GM23248 (cell line): ENCODE data around the gene CEBPB. TPM values are rescaled to one million over a fixed set of nuclear protein-coding genes. Genes with fewer than 3 reads are reported as not detected.

Experiments
- DNase-seq: peaks from one replicate; pipeline ENCODE4 v3.0.0-alpha.2; 2015
- H2AFZ ChIP-seq: fragments of 200-600 bp; sonication (generic); 2 replicates; pipeline ENCODE4 v1.6.1; 2016; ENCODE audit warnings: antibody characterized with exemption
- H3F3A ChIP-seq: fragments of 200-600 bp; sonication (generic); 2 replicates; pipeline ENCODE4 v1.6.1; 2016; ENCODE audit warnings: mild to moderate bottlenecking, antibody characterized with exemption, mixed run types; ENCODE audit not compliant: insufficient read depth
- H3K27ac ChIP-seq: fragments of 200-600 bp; sonication (generic); 2 replicates; pipeline ENCODE4 v1.5.1; 2016; ENCODE audit warnings: mild to moderate bottlenecking
- H3K27me3 ChIP-seq: fragments of 200-600 bp; sonication (generic); replicated peaks from 2 replicates; pipeline ENCODE4 v1.6.1; 2016; ENCODE audit warnings: mild to moderate bottlenecking; ENCODE audit not compliant: insufficient read depth
- H3K36me3 ChIP-seq: fragments of 200-600 bp; sonication (generic); 2 replicates; pipeline ENCODE4 v1.6.1; 2016; ENCODE audit warnings: low read depth, mild to moderate bottlenecking
- H3K4me1 ChIP-seq: fragments of 200-600 bp; sonication (generic); 2 replicates; pipeline ENCODE4 v1.6.1; 2016; ENCODE audit warnings: mild to moderate bottlenecking; ENCODE audit not compliant: insufficient read depth
- H3K4me2 ChIP-seq: fragments of 200-600 bp; sonication (generic); one replicate; pipeline ENCODE4 v1.6.1; 2016; ENCODE audit warnings: mild to moderate bottlenecking; ENCODE audit not compliant: unreplicated experiment
- H3K4me3 ChIP-seq: fragments of 200-600 bp; sonication (generic); 2 replicates; pipeline ENCODE4 v1.5.1; 2016; ENCODE audit warnings: mild to moderate bottlenecking
- H3K79me2 ChIP-seq: fragments of 200-600 bp; sonication (generic); 2 replicates; pipeline ENCODE4 v1.6.1; 2016; ENCODE audit warnings: mild to moderate bottlenecking; ENCODE audit not compliant: insufficient read depth
- H3K9ac ChIP-seq: fragments of 200-600 bp; sonication (generic); 2 replicates; pipeline ENCODE4 v1.6.1; 2016; ENCODE audit warnings: mild to moderate bottlenecking
- H3K9me2 ChIP-seq: fragments of 200-600 bp; sonication (generic); 2 replicates; pipeline ENCODE4 v1.6.1; 2016; ENCODE audit warnings: mixed run types, mild to moderate bottlenecking, moderate library complexity; ENCODE audit not compliant: insufficient read depth
- H3K9me3 ChIP-seq: fragments of 200-600 bp; sonication (generic); one replicate; pipeline ENCODE4 v1.6.1; 2017; ENCODE audit warnings: low read depth
- H4K20me1 ChIP-seq: fragments of 200-600 bp; sonication (generic); 2 replicates; pipeline ENCODE4 v1.6.0; 2016; ENCODE audit not compliant: insufficient read depth
- EZH2 ChIP-seq: fragments of 200-600 bp; sonication (generic); IDR thresholded peaks from 2 replicates; pipeline ENCODE4 v1.6.1; 2018; ENCODE audit warnings: antibody characterized with exemption, mild to moderate bottlenecking; ENCODE audit not compliant: insufficient read depth, poor library complexity, severe bottlenecking
- EZH2phosphoT487 ChIP-seq: fragments of 200-600 bp; sonication (generic); IDR thresholded peaks from 2 replicates; pipeline ENCODE4 v1.6.1; 2018; ENCODE audit warnings: antibody characterized with exemption, moderate library complexity, mild to moderate bottlenecking, low read depth; ENCODE audit not compliant: insufficient read depth
- WGBS, 2 experiments: methylation state at CpG; one replicate each; pipeline ENCODE4 v1.1.6; 2015 to 2017; ENCODE audit warnings: low lambda C conversion rate in 2 of 2, low coverage in 1 of 2; ENCODE audit errors: missing lambda C conversion rate in 2 of 2; 5-methylcytosine and 5-hydroxymethylcytosine counted together
- in situ Hi-C: fragments of 300-500 bp; cut with MboI; formaldehyde crosslinking; loops from 2 replicates; pipeline ENCODE4 v1.15.0; 2020
- polyA plus RNA-seq: library from polyadenylated mRNA; unstranded; fragments of >200 nt; fragmentation: Nextera tagmentation; extraction: Ambion mirVana; gene quantifications from 2 replicates; pipeline ENCODE4 v1.2.1, GENCODE V29; 2016
- total RNA-seq: library from RNA; depleted of rRNA; stranded (reverse); fragments of >200 nt; shearing (Covaris generic); gene quantifications from 2 replicates; pipeline ENCODE4 v1.2.3, GENCODE V29; 2014

The CEBPB gene
- total and polyA plus RNA-seq, 2 experiments from 2014 or later = 47.1 to 73.8 TPM

DNA sequence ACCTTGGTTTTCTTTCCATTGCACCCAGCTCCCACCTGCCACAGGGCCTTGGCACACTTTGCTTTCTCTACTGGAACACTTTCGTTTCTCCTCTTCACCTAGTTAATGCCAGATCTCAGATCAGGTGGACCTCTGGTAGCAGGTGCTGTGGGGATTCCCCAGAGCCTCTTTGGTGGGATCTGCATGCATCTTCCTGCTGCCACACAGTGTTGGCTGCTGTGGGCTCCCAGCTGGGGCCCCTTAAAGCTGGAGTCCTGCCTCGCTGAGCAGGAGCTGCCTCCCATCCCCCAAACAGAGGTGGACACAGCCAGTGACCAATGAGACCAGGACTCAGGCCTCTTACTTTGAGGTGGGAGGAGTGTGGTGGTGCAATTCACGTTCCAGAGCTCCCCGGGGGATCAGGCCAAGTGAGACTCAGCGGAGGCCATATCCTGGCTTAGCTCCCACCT is 28.4 kb downstream of the CEBPB start:
- no peak for TF ChIP-seq EZH2phosphoT487
- no peak for TF ChIP-seq EZH2
- no peak overlapping the region for H3K9ac ChIP-seq
- no peak overlapping the region for H3K4me2 ChIP-seq
- H3K9me3 ChIP-seq = no peaks in the 10 kb centered on the region
- H3K4me1 ChIP-seq = peaks cover 3% of the 10 kb centered on the region; the same call in 1 of the 2 replicates
- DNase-seq = no peak
- H3K79me2 ChIP-seq = no peaks in the 10 kb centered on the region
- H3K36me3 ChIP-seq = no peaks in the 10 kb centered on the region
- in situ Hi-C loops = no loop called here
- H3K4me3 ChIP-seq = no peak overlapping the region
- peaks cover 8% of the 10 kb centered on the region for H3F3A ChIP-seq
- no peaks in the 10 kb centered on the region for H3K9me2 ChIP-seq
- no peaks in the 10 kb centered on the region for H4K20me1 ChIP-seq
- no peak overlapping the region for H2AFZ ChIP-seq
- 61% methylated on average over 3 to 5 of the region's 5 CpGs for WGBS, 2 experiments
- H3K27ac ChIP-seq = no peak overlapping the region
- no peaks in the 10 kb centered on the region for H3K27me3 ChIP-seq

DNA sequence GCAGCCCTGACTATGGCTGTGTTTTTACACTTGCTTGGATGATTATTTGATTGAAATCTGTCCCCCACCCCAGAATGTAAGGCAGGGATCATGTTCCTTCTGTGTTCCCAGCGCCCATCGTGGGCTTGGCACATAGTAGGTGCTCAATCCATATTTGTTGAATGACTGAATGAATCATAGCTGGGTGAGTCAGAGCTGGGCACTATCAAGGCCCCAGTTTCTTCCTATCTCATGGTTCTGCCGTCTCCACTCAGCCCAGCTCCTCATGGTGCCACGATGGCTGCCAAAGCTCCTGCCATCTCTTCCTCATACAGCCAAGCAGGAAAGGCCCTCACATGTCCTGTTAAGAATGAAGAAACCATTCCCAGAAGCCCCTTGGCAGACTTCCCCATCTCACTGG is 29.0 kb downstream of the CEBPB start:
- no peak for DNase-seq
- in situ Hi-C loops = no loop called here
- Histone ChIP-seq H3K4me3 (no peak overlapping the region), H2AFZ (no peak overlapping the region), H3K79me2 (no peaks in the 10 kb centered on the region), H3F3A (peaks cover 13% of the 10 kb centered on the region), H3K27me3 (no peaks in the 10 kb centered on the region), H3K4me1 (peaks cover 9% of the 10 kb centered on the region), H4K20me1 (no peaks in the 10 kb centered on the region), H3K9me2 (no peaks in the 10 kb centered on the region), H3K9me3 (no peaks in the 10 kb centered on the region), H3K9ac (no peak overlapping the region), H3K4me2 (no peak overlapping the region), H3K36me3 (no peaks in the 10 kb centered on the region), H3K27ac (no peak overlapping the region)
- 82 to 86% methylated on average over 4 of the region's 4 CpGs for WGBS, 2 experiments
- no peak for TF ChIP-seq EZH2
- TF ChIP-seq EZH2phosphoT487 = no peak

DNA sequence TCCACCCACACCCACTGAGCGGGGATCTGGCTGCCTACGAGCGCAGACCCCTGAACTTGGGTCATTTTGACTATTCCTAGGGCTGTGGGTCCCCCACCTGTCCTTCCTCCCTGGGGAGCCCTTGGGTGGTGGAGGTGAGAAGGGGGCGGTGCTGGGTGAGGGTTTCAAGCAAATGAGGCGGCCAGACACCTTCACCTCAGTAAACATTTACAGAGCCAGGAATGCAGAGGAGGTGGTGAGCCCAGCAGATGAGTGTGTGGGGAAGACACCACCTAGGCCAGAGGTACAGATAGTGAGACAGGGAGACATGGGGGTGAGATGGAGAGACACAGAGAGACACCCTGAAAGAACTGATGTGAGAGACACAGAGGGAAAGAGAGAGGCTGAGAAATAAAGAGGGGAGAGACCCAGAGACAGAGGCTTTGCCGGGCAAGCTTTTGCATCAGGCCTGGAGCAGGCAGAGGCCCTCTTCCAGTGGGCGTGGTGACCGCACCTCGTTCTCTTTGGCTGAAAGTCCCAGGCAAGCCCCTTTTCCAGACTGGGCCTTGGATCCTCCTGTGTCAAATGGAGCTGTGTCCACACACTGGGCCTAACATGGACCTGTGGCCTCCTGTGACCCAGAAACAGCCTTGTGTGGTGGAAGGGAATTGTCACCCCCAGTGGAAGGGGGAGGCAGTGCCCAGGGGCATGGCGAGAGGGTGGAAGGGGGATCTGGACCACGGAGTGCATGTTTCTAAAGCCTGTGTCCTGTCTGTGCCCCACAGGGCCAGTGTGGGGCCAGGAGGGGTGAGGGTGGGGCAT is 29.7 kb downstream of the CEBPB start:
- Histone ChIP-seq H3K27ac (no peak overlapping the region), H3K4me2 (no peak overlapping the region), H3K27me3 (no peaks in the 10 kb centered on the region), H3K9ac (no peak overlapping the region), H4K20me1 (no peaks in the 10 kb centered on the region), H2AFZ (no peak overlapping the region), H3K9me3 (no peaks in the 10 kb centered on the region), H3K36me3 (no peaks in the 10 kb centered on the region), H3K4me3 (no peak overlapping the region), H3K4me1 (peaks cover 14% of the 10 kb centered on the region), H3K79me2 (no peaks in the 10 kb centered on the region), H3K9me2 (no peaks in the 10 kb centered on the region), H3F3A (peaks cover 16% of the 10 kb centered on the region)
- in situ Hi-C loops = no loop called here
- no peak for TF ChIP-seq EZH2
- TF ChIP-seq EZH2phosphoT487 = no peak
- WGBS, 2 experiments = 82 to 89% methylated on average over 11 of the region's 11 CpGs
- DNase-seq = no peak

DNA sequence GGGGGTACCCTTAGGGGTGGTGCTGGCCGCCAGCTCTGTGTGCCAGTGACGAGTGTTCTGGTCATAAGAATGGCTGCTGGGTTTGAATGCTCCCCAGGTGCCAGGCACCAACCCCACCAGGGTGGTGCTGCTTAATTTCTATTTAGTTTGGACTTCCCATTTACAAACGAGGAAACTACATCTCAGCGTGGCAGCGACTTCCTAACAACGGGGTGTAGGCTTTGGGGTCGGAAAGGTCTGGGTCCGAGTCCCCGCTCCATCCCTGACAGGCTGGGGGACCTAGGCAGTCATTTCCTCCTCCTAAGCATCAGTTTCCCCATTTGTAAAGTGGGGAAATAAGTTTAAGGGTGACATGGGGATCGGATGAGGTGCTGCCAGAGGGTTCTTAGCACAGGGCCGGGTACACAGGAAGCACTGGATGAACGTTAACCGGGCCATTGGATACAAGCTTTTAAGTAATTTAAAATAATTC is 30.3 kb downstream of the CEBPB start:
- 84 to 87% methylated on average over 13 of the region's 13 CpGs for WGBS, 2 experiments

More for the DNA sequence above, 30.3 kb downstream of the CEBPB start:
- Histone ChIP-seq H3K9me3 (no peaks in the 10 kb centered on the region), H2AFZ (no peak overlapping the region), H3K27ac (no peak overlapping the region), H3K4me1 (peaks cover 20% of the 10 kb centered on the region), H3K27me3 (no peaks in the 10 kb centered on the region), H3F3A (peaks cover 22% of the 10 kb centered on the region), H3K4me2 (no peak overlapping the region), H3K79me2 (no peaks in the 10 kb centered on the region), H3K4me3 (no peak overlapping the region), H3K9me2 (no peaks in the 10 kb centered on the region), H3K36me3 (no peaks in the 10 kb centered on the region), H4K20me1 (no peaks in the 10 kb centered on the region), H3K9ac (no peak overlapping the region)
- DNase-seq = no peak
- TF ChIP-seq EZH2 (no peak), EZH2phosphoT487 (no peak)
- in situ Hi-C loops = no loop called here
